H1 (cell line): ENCODE measurements around the gene ZNF212. TPM values are rescaled to one million over a fixed set of nuclear protein-coding genes. Genes with fewer than 3 reads are reported as not detected.

Source experiments
- CTCF ChIA-PET: fragments of 300-600 bp; sonication (Branson Sonifier 250); formaldehyde crosslinking; loops from one replicate; lab custom pipeline; 2021; ENCODE audit not compliant: partially characterized antibody; lab: Charles Lee
- POLR2A ChIA-PET: fragments of 300-600 bp; sonication (Branson Sonifier 250); formaldehyde crosslinking; loops from one replicate; lab custom pipeline; 2021; ENCODE audit warnings: inconsistent platforms; ENCODE audit not compliant: partially characterized antibody; lab: Charles Lee
- DNase-seq, 2 experiments: peaks; one replicate each; pipeline versions ENCODE4 v3.0.0 to v3.0.0-alpha.2; 2010 to 2022; ENCODE audit warnings: low spot score in 2 of 2, low read depth in 1 of 2, mixed read lengths in 1 of 2
- FAIRE-seq: peaks from 2 replicates; lab custom pipeline; 2011; peaks lifted over from hg19 to GRCh38; lab: Jason Lieb, UNC
- H2AFZ ChIP-seq: 2 replicates; pipeline ENCODE4 v1.8.1; 2012; ENCODE audit warnings: low read length, inconsistent platforms
- H2AK5ac ChIP-seq: 2 replicates; pipeline ENCODE4 v1.6.1; 2013; ENCODE audit warnings: low read depth, low read length
- H2BK120ac ChIP-seq: replicated peaks from 2 replicates; pipeline ENCODE3; 2013; ENCODE audit warnings: low read depth, low read length, inconsistent platforms
- H2BK12ac ChIP-seq: 2 replicates; pipeline ENCODE4 v1.6.1; 2013; ENCODE audit warnings: low read depth, low read length
- H2BK15ac ChIP-seq: 2 replicates; pipeline ENCODE4 v1.6.1; 2013; ENCODE audit warnings: low read length
- H2BK20ac ChIP-seq: 2 replicates; pipeline ENCODE4 v1.6.1; 2013; ENCODE audit warnings: low read length
- H2BK5ac ChIP-seq: 2 replicates; pipeline ENCODE4 v1.6.1; 2013; ENCODE audit warnings: low read depth, low read length
- H3K14ac ChIP-seq: 2 replicates; pipeline ENCODE4 v1.6.1; 2013; ENCODE audit warnings: inconsistent platforms; ENCODE audit not compliant: insufficient read length
- H3K18ac ChIP-seq: 2 replicates; pipeline ENCODE4 v1.6.1; 2013; ENCODE audit warnings: low read length; ENCODE audit errors: extremely low read depth
- H3K23ac ChIP-seq: 2 replicates; pipeline ENCODE4 v1.6.1; 2013; ENCODE audit warnings: inconsistent platforms; ENCODE audit not compliant: insufficient read length
- H3K23me2 ChIP-seq: 2 replicates; pipeline ENCODE4 v1.6.1; 2013; ENCODE audit warnings: low read depth, low read length
- H3K27ac ChIP-seq: 2 replicates; pipeline ENCODE4 v1.6.1; 2011; ENCODE audit warnings: low read depth, low read length, inconsistent platforms
- H3K27me3 ChIP-seq, 4 experiments: replicated peaks in 1 of 4; 1 replicate in 1 of 4; 2 replicates in 3 of 4; pipeline versions ENCODE4 v1.6.1 to v1.8.1; 2011 to 2013; ENCODE audit warnings: low read length in 3 of 4, mild to moderate bottlenecking in 3 of 4, inconsistent platforms in 2 of 4, mixed read lengths in 2 of 4, moderate library complexity in 1 of 4; ENCODE audit not compliant: control insufficient read depth in 3 of 4, insufficient read depth in 3 of 4; ENCODE audit errors: extremely low read depth in 1 of 4
- H3K36me3 ChIP-seq, 4 experiments: 2 replicates each; pipeline versions ENCODE4 v1.6.1 to v1.8.1; 2011 to 2013; ENCODE audit warnings: mild to moderate bottlenecking in 4 of 4, low read length in 3 of 4, moderate library complexity in 2 of 4, control low read depth in 1 of 4, inconsistent platforms in 1 of 4; ENCODE audit not compliant: insufficient read depth in 4 of 4, control insufficient read depth in 2 of 4
- H3K4ac ChIP-seq: replicated peaks from 2 replicates; pipeline ENCODE3; 2013; ENCODE audit warnings: low read length, low read depth, mixed read lengths, inconsistent platforms; ENCODE audit not compliant: insufficient read length
- H3K4me1 ChIP-seq, 4 experiments: replicated peaks in 1 of 4; 1 replicate in 1 of 4; 2 replicates in 3 of 4; pipeline versions ENCODE4 v1.6.1 to v1.8.1; 2011 to 2013; ENCODE audit warnings: low read length in 3 of 4, inconsistent platforms in 2 of 4, mixed read lengths in 1 of 4; ENCODE audit not compliant: insufficient read depth in 4 of 4, control insufficient read depth in 3 of 4
- H3K4me2 ChIP-seq, 2 experiments: 2 replicates each; pipeline versions ENCODE4 v1.6.1 to v1.8.1; 2011 to 2013; ENCODE audit warnings: low read depth in 2 of 2, low read length in 2 of 2, control low read depth in 1 of 2, inconsistent platforms in 1 of 2, mild to moderate bottlenecking in 1 of 2; ENCODE audit not compliant: insufficient read depth in 1 of 2
- H3K4me3 ChIP-seq, 4 experiments: fragments of 200-600, 300-600 bp in 1 of 4; sonication (generic), shearing (Covaris generic), sonication (Bioruptor Twin) in 1 of 4; 2 replicates each; pipeline versions ENCODE4 v1.5.1 to v1.8.1; 2011 to 2016; ENCODE audit warnings: low read length in 4 of 4, low read depth in 3 of 4, control low read depth in 2 of 4, inconsistent platforms in 2 of 4, mild to moderate bottlenecking in 2 of 4, mixed read lengths in 1 of 4, moderate library complexity in 1 of 4; ENCODE audit not compliant: insufficient read depth in 2 of 4; ENCODE audit errors: extremely low read depth in 1 of 4
- H3K56ac ChIP-seq: replicated peaks from 2 replicates; pipeline ENCODE3; 2013; ENCODE audit warnings: low read depth, mild to moderate bottlenecking, mixed read lengths, low read length, inconsistent platforms; ENCODE audit not compliant: insufficient read length
- H3K79me1 ChIP-seq: 2 replicates; pipeline ENCODE4 v1.6.1; 2013; ENCODE audit warnings: low read depth, low read length, control low read depth
- H3K79me2 ChIP-seq, 2 experiments: 2 replicates each; pipeline versions ENCODE4 v1.6.1 to v1.8.1; 2012 to 2013; ENCODE audit warnings: low read length in 2 of 2, mild to moderate bottlenecking in 2 of 2, inconsistent platforms in 1 of 2; ENCODE audit not compliant: insufficient read depth in 2 of 2, control insufficient read depth in 1 of 2
- H3K9ac ChIP-seq, 4 experiments: replicated peaks in 1 of 4; 1 replicate in 1 of 4; 2 replicates in 3 of 4; pipeline versions ENCODE4 v1.6.1 to v1.8.1; 2011 to 2013; ENCODE audit warnings: low read depth in 3 of 4, low read length in 3 of 4, control low read depth in 2 of 4, mild to moderate bottlenecking in 2 of 4, moderate library complexity in 2 of 4, inconsistent platforms in 1 of 4; ENCODE audit errors: extremely low read depth in 1 of 4
- H3K9me3 ChIP-seq, 2 experiments: 2 replicates each; pipeline versions ENCODE4 v1.6.1 to v1.8.1; 2012 to 2013; ENCODE audit warnings: mild to moderate bottlenecking in 2 of 2, moderate library complexity in 2 of 2, control low read depth in 1 of 2, inconsistent platforms in 1 of 2, low read depth in 1 of 2, low read length in 1 of 2, mixed read lengths in 1 of 2; ENCODE audit not compliant: insufficient read depth in 2 of 2
- H4K20me1 ChIP-seq, 2 experiments: replicated peaks in 1 of 2; 2 replicates each; pipeline versions ENCODE3 to v1.8.1; 2011 to 2013; ENCODE audit warnings: inconsistent platforms in 2 of 2, low read length in 2 of 2, mild to moderate bottlenecking in 1 of 2; ENCODE audit not compliant: insufficient read depth in 2 of 2, control insufficient read depth in 1 of 2
- H4K5ac ChIP-seq: 2 replicates; pipeline ENCODE4 v1.6.1; 2013; ENCODE audit warnings: low read length, low read depth, mixed read lengths, inconsistent platforms; ENCODE audit not compliant: insufficient read length
- H4K8ac ChIP-seq: 2 replicates; pipeline ENCODE4 v1.8.0; 2013; ENCODE audit warnings: mild to moderate bottlenecking, moderate library complexity, low read length, inconsistent platforms; ENCODE audit not compliant: insufficient read depth; ENCODE audit errors: extremely low read depth
- H4K91ac ChIP-seq: replicated peaks from 2 replicates; pipeline ENCODE3; 2013; ENCODE audit warnings: low read length, mixed read lengths, inconsistent platforms; ENCODE audit not compliant: insufficient read length
- BACH1 ChIP-seq: IDR thresholded peaks from 2 replicates; pipeline ENCODE4 v1.6.1; 2012; ENCODE audit warnings: low read length, improper control_type of control experiment
- HDAC2 ChIP-seq, 2 experiments: fragments of 300-600 bp in 1 of 2; sonication (generic) in 1 of 2; IDR thresholded peaks; 2 replicates each; pipeline ENCODE4 v1.6.1; 2011 to 2012; ENCODE audit warnings: low read depth in 2 of 2, low read length in 2 of 2, mild to moderate bottlenecking in 2 of 2, moderate library complexity in 2 of 2, borderline replicate concordance in 1 of 2, inconsistent platforms in 1 of 2
- POLR2AphosphoS5 ChIP-seq: IDR thresholded peaks from 2 replicates; pipeline ENCODE4 v1.6.1; 2011; ENCODE audit warnings: low read depth, low read length
- RAD21 ChIP-seq, 2 experiments: IDR thresholded peaks in 1 of 2; conservative IDR thresholded peaks in 1 of 2; 2 replicates each; pipeline ENCODE4 v1.6.1; 2011; ENCODE audit warnings: low read depth in 2 of 2, low read length in 2 of 2, improper control_type of control experiment in 1 of 2, inconsistent platforms in 1 of 2, mild to moderate bottlenecking in 1 of 2, moderate library complexity in 1 of 2
- RXRA ChIP-seq: IDR thresholded peaks from 2 replicates; pipeline ENCODE4 v1.6.1; 2011; ENCODE audit warnings: low read depth, mild to moderate bottlenecking, low read length, moderate library complexity; ENCODE audit not compliant: insufficient read depth
- SIRT6 ChIP-seq: IDR thresholded peaks from one replicate; pipeline ENCODE4 v1.7.1; 2012; ENCODE audit warnings: low read length, inconsistent platforms
- SP4 ChIP-seq: IDR thresholded peaks from 2 replicates; pipeline ENCODE4 v1.6.1; 2012; ENCODE audit warnings: low read length, inconsistent platforms
- WGBS, 2 experiments: shearing (Covaris generic) in 1 of 2; methylation state at CpG; one replicate each; pipeline versions ENCODE4 v1.1.6 to v1.1.7; 2013 to 2015; ENCODE audit warnings: low lambda C conversion rate in 2 of 2, mixed read lengths in 2 of 2, inconsistent platforms in 1 of 2, low coverage in 1 of 2, missing lambda C conversion rate in 1 of 2; ENCODE audit not compliant: insufficient replicate concordance in 2 of 2, insufficient coverage in 1 of 2, insufficient read length in 1 of 2; ENCODE audit errors: extremely low coverage in 1 of 2, missing lambda C conversion rate in 1 of 2; 5-methylcytosine and 5-hydroxymethylcytosine counted together
- polyA plus RNA-seq, 7 experiments: library from polyadenylated mRNA; depleted of rRNA in 3 of 7; stranded (reverse) in 5 of 7; unstranded in 2 of 7; fragments of >200 nt in 5 of 7; fragments of 200-250 nt in 2 of 7; gene quantifications; 1 replicate in 5 of 7; 2 replicates in 1 of 7; 4 replicates in 1 of 7; pipeline versions ENCODE4 v1.2.1 to v1.2.3, GENCODE V29; 2011 to 2013; ENCODE audit warnings: missing spikeins in 2 of 7, mixed read lengths in 2 of 7
- total RNA-seq: library from RNA; stranded (reverse); fragmentation: NEBNext Ultra II Directional; extraction: Animal tissue kit (Norgen Biotek cat#: 25700); gene quantifications from 2 replicates; pipeline ENCODE4 v1.2.1, GENCODE V29; 2021
- TF ChIP-seq, protein P1 (sequence below): IDR thresholded peaks from 2 replicates; pipeline ENCODE4 v1.6.1; 2011; ENCODE audit warnings: low read length, improper control_type of control experiment

ZNF212 gene
- total and polyA plus RNA-seq, 2 of the 8 experiments (the other 6 are each of a cell fraction or from before 2014, with no cell fraction given): 6.7 to 19.3 TPM

GRCh38 chr7:149194799-149195179 is 44.7 kb upstream of the ZNF212 start:
- peaks cover 0 to 2% of the 10 kb centered on the region in 2 experiments for H4K20me1 ChIP-seq
- H3K27me3 ChIP-seq: no peaks in the 10 kb centered on the region
- H3K4ac ChIP-seq: no peak overlapping the region
- peak overlapping the region; percentile 11; the same call in 1 of the 2 replicates for H2BK12ac ChIP-seq
- no peak overlapping the region; the same call in 1 of the 2 replicates for H4K8ac ChIP-seq
- peaks cover 0 to 5% (median 4%) of the 10 kb centered on the region in 4 experiments; a peak in 5 of 7 replicates for H3K4me1 ChIP-seq
- H3K18ac ChIP-seq: no peak overlapping the region
- no peak for FAIRE-seq
- ChIA-PET CTCF (interaction anchor here (0.6 to 2.9 kb wide), 15 partner anchors 9 to 304 kb away, joined by 3 to 9 read pairs (median 5); no protein-coding TSS in a partner anchor), POLR2A (interaction anchor here (0.6 to 7.8 kb wide), 23 partner anchors 9 to 430 kb away, joined by 3 to 82 read pairs (median 5); partner anchors contain the start of genes ZNF398, ZNF425 and ZNF777)
- peak overlapping the region; percentile 78 to 94 (median 88) for H3K4me3 ChIP-seq
- H3K79me2 ChIP-seq: peaks cover 3 to 23% of the 10 kb centered on the region in 2 experiments; a peak in 3 of 4 replicates
- no peak overlapping the region for H2BK20ac ChIP-seq
- peak overlapping the region; percentile 62 to 89 for H3K4me2 ChIP-seq
- H2BK5ac ChIP-seq: peak overlapping the region; percentile 2; the same call in 1 of the 2 replicates
- H3K9me3 ChIP-seq: no peaks in the 10 kb centered on the region
- no peak overlapping the region; a peak in 1 of 7 replicates for H3K9ac ChIP-seq
- no peak for DNase-seq
- no peak overlapping the region for H3K56ac ChIP-seq
- no peak overlapping the region for H2BK120ac ChIP-seq
- peak overlapping the region; percentile 2 for H4K5ac ChIP-seq
- H2AFZ ChIP-seq: peak overlapping the region; percentile 14
- H3K23me2 ChIP-seq: peaks cover 5% of the 10 kb centered on the region; the same call in 1 of the 2 replicates
- no peak overlapping the region for H2AK5ac ChIP-seq
- 84% methylated on average over 4 of the region's 4 CpGs; no CpG with 5 or more reads in 1 of the 2 experiments for WGBS, 2 experiments
- 0 out of 2 replicates have a peak overlapping the region, but pooled peaks have one; percentile 53 for H2BK15ac ChIP-seq
- H3K79me1 ChIP-seq: peaks cover 8% of the 10 kb centered on the region
- H3K36me3 ChIP-seq: peaks cover 10 to 21% (median 15%) of the 10 kb centered on the region in 4 experiments; a peak in 7 of 8 replicates
- H3K23ac ChIP-seq: no peak overlapping the region
- H3K27ac ChIP-seq: no peak overlapping the region
- no peak overlapping the region for H3K14ac ChIP-seq
- no peak overlapping the region for H4K91ac ChIP-seq
- TF ChIP-seq BACH1: no peak
- TF ChIP-seq RXRA: no peak
- TF ChIP-seq HDAC2 (IDR thresholded peaks at IDR 0.05; ENCODE audit: borderline replicate concordance in 1 of 2, low read depth in 2 of 2, low read length in 2 of 2): no peak
- TF ChIP-seq SIRT6: no peak
- TF ChIP-seq POLR2AphosphoS5: no peak
- TF ChIP-seq, protein P1, sequence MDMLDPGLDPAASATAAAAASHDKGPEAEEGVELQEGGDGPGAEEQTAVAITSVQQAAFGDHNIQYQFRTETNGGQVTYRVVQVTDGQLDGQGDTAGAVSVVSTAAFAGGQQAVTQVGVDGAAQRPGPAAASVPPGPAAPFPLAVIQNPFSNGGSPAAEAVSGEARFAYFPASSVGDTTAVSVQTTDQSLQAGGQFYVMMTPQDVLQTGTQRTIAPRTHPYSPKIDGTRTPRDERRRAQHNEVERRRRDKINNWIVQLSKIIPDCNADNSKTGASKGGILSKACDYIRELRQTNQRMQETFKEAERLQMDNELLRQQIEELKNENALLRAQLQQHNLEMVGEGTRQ: no peak
- TF ChIP-seq RAD21 (IDR thresholded peaks at IDR 0.05 in 1 of 2, conservative IDR thresholded peaks at IDR 0.05 in 1 of 2; ENCODE audit: low read depth in 2 of 2, low read length in 2 of 2): no peak
- TF ChIP-seq SP4: no peak
